ENCODE measurements around the gene ZGRF1.
A peak's percentile ranks its signal among the peaks of the same experiment; 100 is the strongest.
"Not testable (repeated sequence)": the region's sequence is repeated elsewhere in the genome, so short reads cannot be mapped to it uniquely, and the experiment has no call there.

Gene ZGRF1

GRCh38 chr4:112652216-112652615 lies 15.5 kb upstream of the ZGRF1 start:
- peaks cover 31% of the 10 kb centered on the region for H3K36me3 ChIP-seq (ENCODE audit: insufficient read depth, low read depth, low read length)
- peaks cover 40% of the 10 kb centered on the region for H3K4me1 ChIP-seq (ENCODE audit: insufficient read depth, low read length)
- peak overlapping the region; percentile 81 for H3K9ac ChIP-seq (ENCODE audit: low read depth, low read length)
- no peaks in the 10 kb centered on the region for H3K9me3 ChIP-seq (ENCODE audit: insufficient read depth, low read depth, low read length)
- peak overlapping the region; percentile 93 for H3K4me3 ChIP-seq (ENCODE audit: low read length)
- H3K27me3 ChIP-seq (ENCODE audit: insufficient read depth, low read length), result no peaks in the 10 kb centered on the region
- peak overlapping the region; percentile 11 for H3K27ac ChIP-seq (ENCODE audit: low read length)

- H3K9ac ChIP-seq (ENCODE audit: low read depth, low read length), result peak overlapping the region; percentile 81
- no peaks in the 10 kb centered on the region for H3K27me3 ChIP-seq (ENCODE audit: insufficient read depth, low read length)
- peak overlapping the region; percentile 70 for H3K27ac ChIP-seq (ENCODE audit: low read length)
- peaks cover 40% of the 10 kb centered on the region for H3K4me1 ChIP-seq (ENCODE audit: insufficient read depth, low read length)
- peaks cover 31% of the 10 kb centered on the region for H3K36me3 ChIP-seq (ENCODE audit: insufficient read depth, low read depth, low read length)
- no peaks in the 10 kb centered on the region for H3K9me3 ChIP-seq (ENCODE audit: insufficient read depth, low read depth, low read length)
- H3K4me3 ChIP-seq (ENCODE audit: low read length), result peak overlapping the region; percentile 93
These were observed 14.9 kb upstream of the ZGRF1 start for GRCh38 chr4:112651641-112652040.

- H3K27ac ChIP-seq (ENCODE audit: low read length), result peak overlapping the region; percentile 9
- H3K27me3 ChIP-seq (ENCODE audit: insufficient read depth, low read length), result no peaks in the 10 kb centered on the region
- no peaks in the 10 kb centered on the region for H3K9me3 ChIP-seq (ENCODE audit: insufficient read depth, low read depth, low read length)
- peak overlapping the region; percentile 93 for H3K4me3 ChIP-seq (ENCODE audit: low read length)
- peak overlapping the region; percentile 81 for H3K9ac ChIP-seq (ENCODE audit: low read depth, low read length)
- H3K4me1 ChIP-seq (ENCODE audit: insufficient read depth, low read length), result peaks cover 40% of the 10 kb centered on the region
- peaks cover 34% of the 10 kb centered on the region for H3K36me3 ChIP-seq (ENCODE audit: insufficient read depth, low read depth, low read length)
These were observed 13.6 kb upstream of the ZGRF1 start for GRCh38 chr4:112650332-112650731.

GRCh38 chr4:112649055-112649408 lies 12.3 kb upstream of the ZGRF1 start:
- H3K27me3 ChIP-seq (ENCODE audit: insufficient read depth, low read length), result no peaks in the 10 kb centered on the region
- peak overlapping the region; percentile 93 for H3K4me3 ChIP-seq (ENCODE audit: low read length)
- peaks cover 30% of the 10 kb centered on the region; the same call in 1 of the 2 replicates for H3K4me1 ChIP-seq (ENCODE audit: insufficient read depth, low read length)
- H3K9me3 ChIP-seq (ENCODE audit: insufficient read depth, low read depth, low read length), result no peaks in the 10 kb centered on the region
- H3K36me3 ChIP-seq (ENCODE audit: insufficient read depth, low read depth, low read length), result peaks cover 32% of the 10 kb centered on the region
- peak overlapping the region; percentile 40 for H3K27ac ChIP-seq (ENCODE audit: low read length)
- peak overlapping the region; percentile 81 for H3K9ac ChIP-seq (ENCODE audit: low read depth, low read length)

GRCh38 chr4:112648263-112649054 lies 11.8 kb upstream of the ZGRF1 start:
- Histone ChIP-seq H3K27ac (ENCODE audit: low read length) (peak overlapping the region; percentile 98), H3K4me3 (ENCODE audit: low read length) (peak overlapping the region; percentile 93), H3K27me3 (ENCODE audit: insufficient read depth, low read length) (no peaks in the 10 kb centered on the region), H3K36me3 (ENCODE audit: insufficient read depth, low read depth, low read length) (peaks cover 29% of the 10 kb centered on the region), H3K9ac (ENCODE audit: low read depth, low read length) (peak overlapping the region; percentile 100), H3K9me3 (ENCODE audit: insufficient read depth, low read depth, low read length) (no peaks in the 10 kb centered on the region), H3K4me1 (ENCODE audit: insufficient read depth, low read length) (peaks cover 24% of the 10 kb centered on the region; the same call in 1 of the 2 replicates)

GRCh38 chr4:112647785-112648184 lies 11.1 kb upstream of the ZGRF1 start:
- Histone ChIP-seq H3K27me3 (ENCODE audit: insufficient read depth, low read length) (no peaks in the 10 kb centered on the region), H3K9me3 (ENCODE audit: insufficient read depth, low read depth, low read length) (no peaks in the 10 kb centered on the region), H3K27ac (ENCODE audit: low read length) (peak overlapping the region; percentile 98), H3K9ac (ENCODE audit: low read depth, low read length) (peak overlapping the region; percentile 100), H3K4me1 (ENCODE audit: insufficient read depth, low read length) (peaks cover 21% of the 10 kb centered on the region; the same call in 1 of the 2 replicates), H3K36me3 (ENCODE audit: insufficient read depth, low read depth, low read length) (peaks cover 29% of the 10 kb centered on the region), H3K4me3 (ENCODE audit: low read length) (peak overlapping the region; percentile 93)

- Histone ChIP-seq H3K4me1 (ENCODE audit: insufficient read depth, low read length) (peaks cover 18% of the 10 kb centered on the region; the same call in 1 of the 2 replicates), H3K27me3 (ENCODE audit: insufficient read depth, low read length) (no peaks in the 10 kb centered on the region), H3K9me3 (ENCODE audit: insufficient read depth, low read depth, low read length) (no peaks in the 10 kb centered on the region), H3K9ac (ENCODE audit: low read depth, low read length) (peak overlapping the region; percentile 100), H3K36me3 (ENCODE audit: insufficient read depth, low read depth, low read length) (peaks cover 34% of the 10 kb centered on the region), H3K4me3 (ENCODE audit: low read length) (peak overlapping the region; percentile 93), H3K27ac (ENCODE audit: low read length) (peak overlapping the region; percentile 22)
These were observed 10.2 kb upstream of the ZGRF1 start for GRCh38 chr4:112646632-112647537.

GRCh38 chr4:112645541-112646329 lies 9.0 kb upstream of the ZGRF1 start:
- no peaks in the 10 kb centered on the region for H3K27me3 ChIP-seq (ENCODE audit: insufficient read depth, low read length)
- H3K4me1 ChIP-seq (ENCODE audit: insufficient read depth, low read length), result peaks cover 14% of the 10 kb centered on the region; the same call in 1 of the 2 replicates
- H3K27ac ChIP-seq (ENCODE audit: low read length), result no peak overlapping the region
- H3K9me3 ChIP-seq (ENCODE audit: insufficient read depth, low read depth, low read length), result no peaks in the 10 kb centered on the region
- peak overlapping the region; percentile 93 for H3K4me3 ChIP-seq (ENCODE audit: low read length)
- H3K36me3 ChIP-seq (ENCODE audit: insufficient read depth, low read depth, low read length), result peaks cover 36% of the 10 kb centered on the region
- peak overlapping the region; percentile 100 for H3K9ac ChIP-seq (ENCODE audit: low read depth, low read length)

GRCh38 chr4:112644595-112645535 lies 8.2 kb upstream of the ZGRF1 start:
- peak overlapping the region; percentile 93; the same call in 1 of the 2 replicates for H3K4me3 ChIP-seq (ENCODE audit: low read length)
- H3K9ac ChIP-seq (ENCODE audit: low read depth, low read length); H3K27me3 ChIP-seq (ENCODE audit: insufficient read depth, low read length); H3K27ac ChIP-seq (ENCODE audit: low read length); H3K4me1 ChIP-seq (ENCODE audit: insufficient read depth, low read length); H3K9me3 ChIP-seq (ENCODE audit: insufficient read depth, low read depth, low read length): not testable (repeated sequence)
- peaks cover 41% of the 10 kb centered on the region for H3K36me3 ChIP-seq (ENCODE audit: insufficient read depth, low read depth, low read length)

- Histone ChIP-seq H3K4me3 (ENCODE audit: low read length) (no peak overlapping the region), H3K9ac (ENCODE audit: low read depth, low read length) (no peak overlapping the region), H3K9me3 (ENCODE audit: insufficient read depth, low read depth, low read length) (no peaks in the 10 kb centered on the region), H3K27ac (ENCODE audit: low read length) (no peak overlapping the region), H3K36me3 (ENCODE audit: insufficient read depth, low read depth, low read length) (peaks cover 45% of the 10 kb centered on the region), H3K4me1 (ENCODE audit: insufficient read depth, low read length) (peaks cover 17% of the 10 kb centered on the region; the same call in 1 of the 2 replicates), H3K27me3 (ENCODE audit: insufficient read depth, low read length) (no peaks in the 10 kb centered on the region)
These were observed 5.8 kb upstream of the ZGRF1 start for GRCh38 chr4:112642526-112642925.

All from iPS-20b (cell line).